ENCODE measurements around the gene RNF114.
"Not testable (repeated sequence)": the region's sequence is repeated elsewhere in the genome, so short reads cannot be mapped to it uniquely, and the experiment has no call there.

The RNF114 gene

DNA sequence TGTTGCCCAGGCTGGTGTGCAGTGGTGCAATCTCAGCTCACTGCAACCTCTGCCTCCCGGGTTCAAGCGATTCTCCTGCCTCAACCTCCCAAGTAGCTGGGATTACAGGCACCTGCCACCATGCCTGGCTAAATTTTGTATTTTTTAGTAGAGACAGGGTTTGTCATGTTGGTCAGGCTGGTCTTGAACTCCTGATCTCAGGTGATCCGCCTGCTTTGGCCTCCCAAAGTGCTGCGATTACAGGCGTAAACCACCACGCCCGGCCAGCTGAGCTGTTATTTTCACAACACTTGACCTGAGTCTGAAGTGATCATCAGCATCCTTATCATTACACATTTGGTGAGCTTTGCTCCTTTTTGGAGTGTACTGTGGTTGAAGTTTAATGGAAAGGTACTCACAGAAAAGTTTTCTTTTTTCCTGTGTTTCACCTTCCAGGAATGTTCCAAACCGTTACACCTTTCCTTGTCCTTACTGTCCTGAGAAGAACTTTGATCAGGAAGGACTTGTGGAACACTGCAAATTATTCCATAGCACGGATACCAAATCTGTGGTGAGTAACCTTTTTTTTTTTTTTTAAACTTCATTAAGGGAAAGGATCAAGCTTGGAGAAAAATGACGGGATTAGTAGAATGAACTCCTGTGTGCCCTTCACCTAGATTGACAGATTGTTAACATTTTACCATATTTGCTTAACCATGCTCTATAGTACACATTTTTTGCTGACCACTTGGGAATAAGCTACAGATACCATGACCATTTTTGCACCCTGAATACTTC, 9.7 kb downstream of the RNF114 start:
- DNase-seq (ENCODE audit: extremely low read depth, low read depth) = no peak
- TF ChIP-seq, protein P1, sequence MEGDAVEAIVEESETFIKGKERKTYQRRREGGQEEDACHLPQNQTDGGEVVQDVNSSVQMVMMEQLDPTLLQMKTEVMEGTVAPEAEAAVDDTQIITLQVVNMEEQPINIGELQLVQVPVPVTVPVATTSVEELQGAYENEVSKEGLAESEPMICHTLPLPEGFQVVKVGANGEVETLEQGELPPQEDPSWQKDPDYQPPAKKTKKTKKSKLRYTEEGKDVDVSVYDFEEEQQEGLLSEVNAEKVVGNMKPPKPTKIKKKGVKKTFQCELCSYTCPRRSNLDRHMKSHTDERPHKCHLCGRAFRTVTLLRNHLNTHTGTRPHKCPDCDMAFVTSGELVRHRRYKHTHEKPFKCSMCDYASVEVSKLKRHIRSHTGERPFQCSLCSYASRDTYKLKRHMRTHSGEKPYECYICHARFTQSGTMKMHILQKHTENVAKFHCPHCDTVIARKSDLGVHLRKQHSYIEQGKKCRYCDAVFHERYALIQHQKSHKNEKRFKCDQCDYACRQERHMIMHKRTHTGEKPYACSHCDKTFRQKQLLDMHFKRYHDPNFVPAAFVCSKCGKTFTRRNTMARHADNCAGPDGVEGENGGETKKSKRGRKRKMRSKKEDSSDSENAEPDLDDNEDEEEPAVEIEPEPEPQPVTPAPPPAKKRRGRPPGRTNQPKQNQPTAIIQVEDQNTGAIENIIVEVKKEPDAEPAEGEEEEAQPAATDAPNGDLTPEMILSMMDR (IDR thresholded peaks at IDR 0.05; ENCODE audit: low read depth, low read length) = no peak

DNA sequence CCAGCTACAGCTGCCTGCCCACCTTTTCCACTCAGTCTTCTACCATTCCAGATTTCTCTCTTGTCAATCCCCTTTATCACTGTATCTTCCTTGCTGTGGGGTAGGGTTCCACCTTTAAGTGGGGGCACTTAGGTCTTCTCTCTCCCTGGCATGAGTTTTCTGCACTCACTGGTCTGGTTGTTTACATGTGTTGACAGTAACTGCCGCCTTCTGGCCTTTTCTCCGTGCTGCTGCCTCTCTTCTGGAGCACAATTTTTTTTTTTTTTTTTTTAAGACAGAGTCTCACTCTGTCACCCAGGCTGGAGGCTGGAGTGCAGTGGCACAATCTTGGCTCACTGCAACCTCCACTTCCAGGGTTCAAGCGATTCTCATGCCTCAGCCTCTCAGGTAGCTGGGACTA, 12.0 kb downstream of the RNF114 start:
- TF ChIP-seq, protein P1 (IDR thresholded peaks at IDR 0.05; ENCODE audit: low read depth, low read length) = no peak
- DNase-seq (ENCODE audit: extremely low read depth, low read depth) = no peak

DNA sequence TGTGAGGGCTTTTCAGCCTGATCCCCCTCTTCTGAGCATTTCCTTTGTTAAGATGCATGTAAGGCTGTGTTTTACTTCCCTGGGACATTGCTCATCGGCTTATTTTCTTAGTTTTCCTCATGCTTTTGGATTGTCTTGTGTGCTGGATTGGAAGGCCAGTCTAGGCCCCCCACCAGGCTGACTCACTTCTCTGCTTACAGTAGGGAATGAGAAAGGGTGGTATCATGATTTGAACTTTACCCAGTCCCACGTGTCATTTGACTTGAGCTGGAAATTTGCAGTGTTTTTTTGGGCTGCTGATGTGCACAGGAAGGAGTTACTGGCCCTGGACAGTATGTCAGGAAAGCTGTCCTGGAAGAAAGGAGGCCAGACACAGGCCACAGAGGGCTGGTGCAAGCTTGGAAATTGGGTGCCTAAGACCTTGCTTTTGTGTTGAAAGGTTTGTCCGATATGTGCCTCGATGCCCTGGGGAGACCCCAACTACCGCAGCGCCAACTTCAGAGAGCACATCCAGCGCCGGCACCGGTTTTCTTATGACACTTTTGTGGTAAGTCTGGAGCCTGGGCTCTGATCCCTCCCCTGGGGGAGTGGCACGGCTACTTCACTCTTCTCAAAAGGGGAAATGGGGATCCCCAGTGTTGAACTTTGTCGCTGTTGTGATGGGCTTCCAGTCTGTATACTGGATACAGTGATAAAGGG, 12.8 kb downstream of the RNF114 start:
- DNase-seq (ENCODE audit: extremely low read depth, low read depth) = peak; percentile 57
- TF ChIP-seq, protein P1 (IDR thresholded peaks at IDR 0.05; ENCODE audit: low read depth, low read length) = no peak

DNA sequence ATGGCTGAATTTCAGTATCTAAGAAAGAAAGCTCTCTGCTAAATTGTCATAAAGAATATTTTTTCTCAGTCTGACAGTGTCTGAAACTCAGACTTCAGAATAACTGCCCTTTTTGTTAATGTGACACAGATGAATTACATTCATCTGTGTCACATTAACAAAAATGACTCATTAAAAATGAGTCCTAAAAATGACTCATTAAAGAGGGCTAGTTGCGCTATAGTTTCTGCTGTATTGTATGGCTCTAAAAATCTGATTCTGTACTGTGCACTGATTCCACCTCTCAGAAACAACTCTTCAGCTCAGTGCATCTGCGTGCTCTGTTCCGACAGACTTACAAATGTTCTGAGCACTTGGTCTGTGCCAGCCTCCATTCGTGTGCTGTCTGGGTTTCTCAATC, 15.0 kb downstream of the RNF114 start:
- TF ChIP-seq, protein P1 (IDR thresholded peaks at IDR 0.05; ENCODE audit: low read depth, low read length) = no peak
- DNase-seq (ENCODE audit: extremely low read depth, low read depth) = no peak

DNA sequence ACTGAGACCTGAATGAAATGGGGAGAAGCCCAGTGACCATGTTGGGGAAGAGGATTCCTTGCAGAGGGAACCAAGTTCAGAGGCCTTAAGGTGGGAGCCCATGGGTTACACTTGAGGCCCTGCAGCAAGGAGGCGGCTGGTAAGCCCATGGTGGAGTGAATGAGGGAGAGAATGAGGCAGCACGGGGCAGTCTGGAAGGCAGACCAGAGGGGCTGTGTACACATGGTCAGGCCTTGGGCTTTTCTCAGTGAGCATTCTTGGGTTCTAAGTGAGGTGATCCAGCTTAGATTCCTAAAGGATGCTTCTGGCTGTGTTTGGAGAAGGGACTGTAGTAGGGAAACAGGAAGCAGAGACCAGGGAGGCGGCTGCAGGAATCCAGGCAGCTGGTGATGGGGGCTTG, 19.0 kb downstream of the RNF114 start:
- TF ChIP-seq, protein P1 (IDR thresholded peaks at IDR 0.05; ENCODE audit: low read depth, low read length) = no peak
- DNase-seq (ENCODE audit: extremely low read depth, low read depth) = no peak

DNA sequence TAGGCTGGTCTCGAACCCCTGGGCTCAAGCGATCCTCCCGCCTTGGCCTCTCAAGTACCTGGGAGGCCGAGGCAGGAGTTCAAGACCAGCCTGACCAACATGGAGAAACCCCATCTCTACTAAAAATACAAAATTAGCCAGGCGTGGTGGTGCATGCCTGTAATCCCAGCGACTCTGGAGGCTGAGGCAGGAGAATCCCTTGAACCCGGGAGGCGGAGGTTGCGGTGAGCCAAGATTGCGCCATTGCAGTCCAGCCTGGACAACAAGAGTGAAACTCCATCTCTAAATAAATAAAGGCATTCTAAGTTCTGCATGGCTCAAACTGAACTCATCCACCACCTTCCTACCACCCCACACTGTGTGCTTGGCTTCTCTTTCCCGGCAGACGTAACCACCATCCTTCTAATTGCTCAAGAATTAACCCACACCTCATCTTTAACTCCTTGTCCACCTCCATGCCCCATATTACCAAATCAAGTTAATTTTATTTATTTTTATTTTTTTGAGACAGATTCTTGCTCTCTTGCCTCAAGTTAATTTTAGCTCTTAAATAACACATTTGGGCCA, 19.7 kb downstream of the RNF114 start:
- not testable (repeated sequence) for DNase-seq (ENCODE audit: extremely low read depth, low read depth)

DNA sequence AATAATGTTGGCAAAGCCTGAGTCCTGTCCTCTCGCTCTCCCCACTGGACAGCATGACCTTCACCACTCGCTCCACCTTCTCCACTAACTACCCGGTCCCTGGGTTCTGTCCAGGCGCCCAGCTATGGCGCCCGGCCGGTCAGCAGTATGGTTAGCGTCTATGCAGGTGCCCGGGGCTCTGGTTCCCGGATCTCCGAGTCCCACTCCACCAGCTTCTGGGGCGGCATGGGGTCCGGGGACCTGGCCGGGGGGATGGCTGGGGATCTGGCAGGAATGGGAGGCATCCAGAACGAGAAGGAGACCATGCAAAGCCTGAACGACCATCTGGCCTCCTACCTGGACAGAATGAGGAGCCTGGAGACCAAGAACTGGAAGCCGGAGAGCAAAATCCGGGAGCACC, 20.5 kb downstream of the RNF114 start:
- no peak for DNase-seq (ENCODE audit: extremely low read depth, low read depth)
- TF ChIP-seq, protein P1 (IDR thresholded peaks at IDR 0.05; ENCODE audit: low read depth, low read length) = no peak

DNA sequence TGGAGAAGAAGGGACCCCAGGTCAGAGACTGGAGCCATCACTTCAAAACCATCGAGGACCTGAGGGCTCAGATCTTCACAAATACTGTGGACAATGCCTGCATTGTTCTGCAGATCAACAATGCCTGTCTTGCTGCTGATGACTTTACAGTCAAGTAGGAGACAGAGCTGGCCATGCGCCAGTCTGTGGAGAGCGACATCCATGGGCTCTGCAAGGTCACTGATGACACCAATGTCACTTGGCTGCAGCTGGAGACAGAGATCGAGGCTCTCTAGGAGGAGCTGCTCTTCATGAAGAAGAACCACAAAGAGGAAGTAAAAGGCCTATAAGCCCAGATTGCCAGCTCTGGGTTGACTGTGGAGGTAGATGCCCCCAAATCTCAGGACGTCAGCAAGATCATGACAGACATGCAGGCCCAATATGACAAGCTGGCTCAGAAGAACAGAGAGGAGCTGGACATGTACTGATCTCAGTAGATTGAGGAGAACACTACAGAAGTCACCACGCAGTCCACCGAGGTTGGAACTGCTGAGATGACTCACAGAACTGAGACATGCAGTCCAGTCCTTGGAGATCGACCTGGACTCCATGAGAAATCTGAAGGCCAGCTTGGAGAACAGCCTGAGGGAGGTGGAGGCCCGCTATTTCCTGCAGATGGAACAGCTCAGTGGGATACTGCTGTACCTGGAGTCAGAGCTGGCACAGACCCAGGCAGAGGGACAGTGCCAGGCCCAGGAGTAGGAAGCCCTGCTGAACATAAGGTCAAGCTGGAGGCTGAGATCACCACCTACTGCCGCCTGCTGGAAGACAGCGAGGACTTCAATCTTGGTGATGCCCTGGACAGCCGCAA, 21.1 kb downstream of the RNF114 start:
- DNase-seq (ENCODE audit: extremely low read depth, low read depth) = not testable (repeated sequence)

All from AG09319 (cell line).